ENCODE data around the gene PKNOX2. TPM values are rescaled to one million over a fixed set of nuclear protein-coding genes. Genes with fewer than 3 reads are reported as not detected.

Gene PKNOX2
- total RNA-seq, 4 donors from 2014 or later = 0.40 to 5.9 (median 1.1) TPM; not detected in 1

DNA sequence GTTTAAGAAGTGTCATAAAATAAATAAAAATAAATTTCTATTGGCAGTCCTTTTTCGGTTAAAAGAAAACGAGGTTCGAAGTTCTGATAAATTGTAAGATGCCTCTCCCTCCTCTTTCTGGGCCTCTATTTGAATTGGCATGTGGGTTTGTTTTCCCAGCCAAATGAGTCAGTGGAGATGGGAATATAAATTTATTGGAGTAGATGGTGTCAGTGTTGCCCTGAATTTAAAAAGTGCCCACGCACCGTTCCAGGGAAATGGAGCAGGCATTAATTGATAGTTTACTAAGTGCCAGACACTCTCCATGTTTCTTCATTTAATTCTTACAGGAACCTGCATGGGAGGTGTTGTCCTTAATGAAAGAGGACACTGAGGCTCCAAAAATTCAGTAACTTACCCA lies 212.3 kb downstream of the PKNOX2 start:
- no peaks in the 10 kb centered on the region for H3K36me3 ChIP-seq
- H3K9me3 ChIP-seq = no peaks in the 10 kb centered on the region
- H3K4me3 ChIP-seq = no peak overlapping the region
- H3K27me3 ChIP-seq = peaks cover 0 to 10% (median 0%) of the 10 kb centered on the region in 4 donors
- no peak overlapping the region for H3K27ac ChIP-seq
- H3K4me1 ChIP-seq = peaks cover 0 to 11% (median 9%) of the 10 kb centered on the region in 3 donors
- 29 to 30% methylated on average over 5 of the region's 5 CpGs for WGBS, 2 donors
- TF ChIP-seq POLR2A (IDR thresholded peaks at IDR 0.05) = no peak
- TF ChIP-seq, protein P1, sequence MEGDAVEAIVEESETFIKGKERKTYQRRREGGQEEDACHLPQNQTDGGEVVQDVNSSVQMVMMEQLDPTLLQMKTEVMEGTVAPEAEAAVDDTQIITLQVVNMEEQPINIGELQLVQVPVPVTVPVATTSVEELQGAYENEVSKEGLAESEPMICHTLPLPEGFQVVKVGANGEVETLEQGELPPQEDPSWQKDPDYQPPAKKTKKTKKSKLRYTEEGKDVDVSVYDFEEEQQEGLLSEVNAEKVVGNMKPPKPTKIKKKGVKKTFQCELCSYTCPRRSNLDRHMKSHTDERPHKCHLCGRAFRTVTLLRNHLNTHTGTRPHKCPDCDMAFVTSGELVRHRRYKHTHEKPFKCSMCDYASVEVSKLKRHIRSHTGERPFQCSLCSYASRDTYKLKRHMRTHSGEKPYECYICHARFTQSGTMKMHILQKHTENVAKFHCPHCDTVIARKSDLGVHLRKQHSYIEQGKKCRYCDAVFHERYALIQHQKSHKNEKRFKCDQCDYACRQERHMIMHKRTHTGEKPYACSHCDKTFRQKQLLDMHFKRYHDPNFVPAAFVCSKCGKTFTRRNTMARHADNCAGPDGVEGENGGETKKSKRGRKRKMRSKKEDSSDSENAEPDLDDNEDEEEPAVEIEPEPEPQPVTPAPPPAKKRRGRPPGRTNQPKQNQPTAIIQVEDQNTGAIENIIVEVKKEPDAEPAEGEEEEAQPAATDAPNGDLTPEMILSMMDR (IDR thresholded peaks at IDR 0.05) = no peak
- intact Hi-C loops (cut with DNase I) = no loop called here
- DNase-seq = no peak

DNA sequence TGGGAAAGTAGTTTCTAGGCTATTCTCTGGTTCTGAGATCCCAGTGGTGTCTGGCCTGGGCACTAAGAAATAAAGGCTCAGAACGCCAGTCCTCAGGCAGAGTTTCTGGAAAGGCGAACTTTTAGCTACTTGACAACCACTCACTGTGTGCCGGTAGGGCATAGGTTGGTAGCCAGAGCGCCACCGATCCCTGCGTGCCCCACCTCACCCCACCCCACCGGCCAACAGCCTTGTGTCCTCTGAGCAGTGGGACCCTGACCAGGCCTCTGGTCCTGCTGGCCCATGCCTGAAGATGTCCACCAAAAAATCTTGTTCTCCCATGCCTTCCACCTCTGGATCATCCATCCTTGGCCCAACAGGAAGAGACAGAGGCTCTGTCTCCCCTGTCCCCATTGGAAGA lies 213.5 kb downstream of the PKNOX2 start:
- peaks cover 0 to 15% (median 0%) of the 10 kb centered on the region in 4 donors for H3K27me3 ChIP-seq

DNA sequence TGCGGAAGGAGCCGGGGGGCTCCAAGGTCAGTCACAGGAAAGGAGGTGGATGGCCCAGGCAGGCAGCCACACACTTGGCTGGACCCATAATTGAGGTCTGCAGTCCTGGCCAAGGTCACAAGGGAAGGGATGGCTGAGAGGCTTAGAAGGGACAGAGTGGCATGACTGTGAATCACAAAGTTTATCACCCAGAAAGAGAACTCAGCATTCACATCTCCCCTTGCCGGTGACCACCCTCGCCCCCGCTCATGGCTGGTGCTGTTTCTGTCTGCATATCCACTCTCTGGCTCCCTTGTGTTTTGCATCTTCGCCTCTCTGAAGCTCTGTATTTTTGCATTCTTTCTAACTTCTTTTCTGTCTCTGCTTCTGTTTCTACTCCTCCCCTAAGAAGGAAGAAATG lies 214.0 kb downstream of the PKNOX2 start:
- 82 to 95% methylated on average over 5 to 6 of the region's 6 CpGs for WGBS, 2 donors
- TF ChIP-seq POLR2A (IDR thresholded peaks at IDR 0.05) = no peak
- TF ChIP-seq, protein P1 (IDR thresholded peaks at IDR 0.05) = no peak
- H3K9me3 ChIP-seq = no peaks in the 10 kb centered on the region
- H3K36me3 ChIP-seq = no peaks in the 10 kb centered on the region
- intact Hi-C loops (cut with DNase I) = no loop called here
- no peak overlapping the region for H3K27ac ChIP-seq
- no peak overlapping the region for H3K4me3 ChIP-seq
- H3K27me3 ChIP-seq = peaks cover 0 to 15% (median 0%) of the 10 kb centered on the region in 4 donors
- H3K4me1 ChIP-seq = peaks cover 0 to 11% (median 9%) of the 10 kb centered on the region in 3 donors
- no peak for DNase-seq

More for the DNA sequence above, 213.5 kb downstream of the PKNOX2 start:
- DNase-seq = no peak
- WGBS, 2 donors = 100% methylated on average over 3 of the region's 7 CpGs; no CpG with 5 or more reads in 1 of the 2 donors
- Histone ChIP-seq H3K4me1 (peaks cover 0 to 11% (median 9%) of the 10 kb centered on the region in 3 donors), H3K4me3 (no peak overlapping the region), H3K36me3 (no peaks in the 10 kb centered on the region), H3K27ac (no peak overlapping the region), H3K9me3 (no peaks in the 10 kb centered on the region)
- no peak for TF ChIP-seq POLR2A (IDR thresholded peaks at IDR 0.05)
- TF ChIP-seq, protein P1 (IDR thresholded peaks at IDR 0.05) = no peak
- intact Hi-C loops (cut with DNase I) = no loop called here

DNA sequence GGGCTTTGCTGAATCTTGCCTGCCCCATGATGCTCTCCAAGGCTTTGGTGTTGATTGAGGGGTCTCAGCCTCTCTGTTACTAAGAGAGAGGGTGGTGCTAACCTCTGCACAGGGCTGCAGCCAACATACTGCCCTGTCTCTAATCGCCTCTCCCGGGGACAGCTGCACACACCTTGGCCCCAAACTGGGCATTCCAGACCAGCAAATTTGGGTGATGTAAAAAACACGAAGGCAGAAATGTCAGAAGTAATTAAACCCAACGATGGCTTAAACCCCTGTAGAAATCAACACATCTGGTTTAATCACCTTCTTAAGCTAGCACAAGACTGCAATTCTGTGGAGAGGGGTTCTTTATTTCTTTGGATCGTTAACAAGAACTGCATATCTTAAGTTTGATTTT lies 215.0 kb downstream of the PKNOX2 start:
- Histone ChIP-seq H3K36me3 (no peaks in the 10 kb centered on the region), H3K4me1 (peaks cover 0 to 11% (median 9%) of the 10 kb centered on the region in 3 donors), H3K27me3 (peaks cover 0 to 15% (median 0%) of the 10 kb centered on the region in 4 donors), H3K9me3 (no peaks in the 10 kb centered on the region), H3K27ac (no peak overlapping the region), H3K4me3 (no peak overlapping the region)
- TF ChIP-seq POLR2A (IDR thresholded peaks at IDR 0.05) = no peak
- TF ChIP-seq, protein P1 (IDR thresholded peaks at IDR 0.05) = no peak
- DNase-seq = no peak
- WGBS, 2 donors = 64 to 81% methylated on average over 3 to 5 of the region's 5 CpGs
- intact Hi-C loops (cut with DNase I) = no loop called here

DNA sequence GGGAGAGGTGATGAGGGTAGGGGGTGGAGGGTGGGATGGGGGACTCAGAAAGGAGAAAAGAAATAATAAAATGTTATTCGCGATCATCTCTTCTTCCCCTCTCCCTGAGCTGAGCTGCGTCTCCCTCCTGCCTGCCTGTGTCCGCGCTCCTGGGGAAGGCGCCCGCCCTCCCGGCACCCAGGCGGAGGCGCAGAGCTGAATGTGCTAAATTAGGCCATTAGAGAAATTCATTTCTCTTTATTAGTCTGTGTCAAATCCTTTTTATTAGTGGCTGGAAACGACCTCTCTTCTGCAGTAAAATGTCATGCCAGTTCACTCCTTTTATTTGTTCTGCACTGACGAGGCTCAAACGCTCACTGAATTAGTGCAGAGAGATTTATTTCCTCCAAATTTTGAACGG lies 215.4 kb downstream of the PKNOX2 start:
- Histone ChIP-seq H3K4me3 (no peak overlapping the region), H3K36me3 (no peaks in the 10 kb centered on the region), H3K27ac (no peak overlapping the region), H3K27me3 (peaks cover 0 to 15% (median 0%) of the 10 kb centered on the region in 4 donors), H3K9me3 (no peaks in the 10 kb centered on the region), H3K4me1 (peaks cover 0 to 11% (median 9%) of the 10 kb centered on the region in 3 donors)
- intact Hi-C loops (cut with DNase I) = no loop called here
- TF ChIP-seq POLR2A (IDR thresholded peaks at IDR 0.05) = no peak
- TF ChIP-seq, protein P1 (IDR thresholded peaks at IDR 0.05) = no peak
- no peak for DNase-seq
- 76 to 78% methylated on average over 14 of the region's 14 CpGs for WGBS, 2 donors

Data from esophagus squamous epithelium (tissue), 5 donors.